Measurements from ENCODE around the gene MT1A. TPM values are rescaled to one million over a fixed set of nuclear protein-coding genes. Genes with fewer than 3 reads are reported as not detected.
"Not testable (repeated sequence)": the region's sequence is repeated elsewhere in the genome, so short reads cannot be mapped to it uniquely, and the experiment has no call there.

MT1A gene
- total RNA-seq, 1 experiment from 2014 or later, result not detected

- Histone ChIP-seq H3K27ac (no peak overlapping the region), H3K36me3 (no peaks in the 10 kb centered on the region; the same call in 1 of the 2 replicates), H3K9me3 (replicated peaks) (no peaks in the 10 kb centered on the region), H3K4me1 (no peaks in the 10 kb centered on the region), H3K4me3 (no peak overlapping the region), H3K27me3 (peaks cover 42% of the 10 kb centered on the region)
- DNase-seq, result no peak
Observed at GRCh38 chr16:56647641-56648431, 9.4 kb downstream of the MT1A start.

GRCh38 chr16:56649271-56649670 is 10.8 kb downstream of the MT1A start:
- no peak overlapping the region for H3K4me3 ChIP-seq
- H3K36me3 ChIP-seq, result no peaks in the 10 kb centered on the region; the same call in 1 of the 2 replicates
- H3K4me1 ChIP-seq, result no peaks in the 10 kb centered on the region
- no peak for DNase-seq
- no peaks in the 10 kb centered on the region for H3K9me3 ChIP-seq (replicated peaks)
- H3K27me3 ChIP-seq, result peaks cover 50% of the 10 kb centered on the region
- H3K27ac ChIP-seq, result no peak overlapping the region

- DNase-seq, result no peak
- no peaks in the 10 kb centered on the region for H3K9me3 ChIP-seq (replicated peaks)
- H3K36me3 ChIP-seq, result no peaks in the 10 kb centered on the region; the same call in 1 of the 2 replicates
- H3K27ac ChIP-seq, result no peak overlapping the region
- H3K4me3 ChIP-seq, result no peak overlapping the region
- peaks cover 52% of the 10 kb centered on the region for H3K27me3 ChIP-seq
- no peaks in the 10 kb centered on the region for H3K4me1 ChIP-seq
Observed at GRCh38 chr16:56649820-56650219, 11.4 kb downstream of the MT1A start.

- DNase-seq, result no peak
- Histone ChIP-seq H3K27ac (no peak within 1 kb of the TSS), H3K9me3 (replicated peaks) (no peaks in the 10 kb centered on the region), H3K36me3 (no peaks in the 10 kb centered on the region; the same call in 1 of the 2 replicates), H3K4me1 (no peaks in the 10 kb centered on the region), H3K27me3 (peaks cover 46% of the 10 kb centered on the region), H3K4me3 (no peak within 1 kb of the TSS)
Observed at GRCh38 chr16:56651586-56651985, 13.1 kb downstream of the MT1A start, which contains the start of gene MT1B. TSS of gene MT1B (plus strand) at chr16:56651886. CDS start at chr16:56651954, 68 bp downstream.

- H3K4me3 ChIP-seq, result no peak overlapping the region
- H3K27me3 ChIP-seq, result peaks cover 36% of the 10 kb centered on the region
- no peak overlapping the region for H3K27ac ChIP-seq
- no peaks in the 10 kb centered on the region for H3K4me1 ChIP-seq
- no peaks in the 10 kb centered on the region for H3K9me3 ChIP-seq (replicated peaks)
- no peaks in the 10 kb centered on the region; the same call in 1 of the 2 replicates for H3K36me3 ChIP-seq
- no peak for DNase-seq
Observed at GRCh38 chr16:56652600-56652999, 14.1 kb downstream of the MT1A start.

GRCh38 chr16:56653218-56653617 is 14.8 kb downstream of the MT1A start:
- DNase-seq, result no peak
- H3K4me3 ChIP-seq, result no peak overlapping the region
- H3K27me3 ChIP-seq, result peaks cover 36% of the 10 kb centered on the region
- H3K9me3 ChIP-seq (replicated peaks), result no peaks in the 10 kb centered on the region
- H3K27ac ChIP-seq, result no peak overlapping the region
- H3K4me1 ChIP-seq, result no peaks in the 10 kb centered on the region
- no peaks in the 10 kb centered on the region; the same call in 1 of the 2 replicates for H3K36me3 ChIP-seq

GRCh38 chr16:56657555-56658326 is 19.3 kb downstream of the MT1A start, which contains the start of gene MT1F:
TSS of gene MT1F (plus strand) at chr16:56657959. CDS start at chr16:56658059, 100 bp downstream.
- Histone ChIP-seq H3K4me1 (no peaks in the 10 kb centered on the region), H3K27ac (no peak within 1 kb of the TSS), H3K9me3 (replicated peaks) (no peaks in the 10 kb centered on the region), H3K36me3 (no peaks in the 10 kb centered on the region), H3K27me3 (peaks cover 31% of the 10 kb centered on the region), H3K4me3 (no peak within 1 kb of the TSS)
- DNase-seq, result no peak

- H3K36me3 ChIP-seq, result no peaks in the 10 kb centered on the region
- no peaks in the 10 kb centered on the region for H3K4me1 ChIP-seq
- H3K27me3 ChIP-seq, result peaks cover 25% of the 10 kb centered on the region
- H3K27ac ChIP-seq, result no peak overlapping the region
- no peak overlapping the region for H3K4me3 ChIP-seq
- H3K9me3 ChIP-seq (replicated peaks), result no peaks in the 10 kb centered on the region
- no peak for DNase-seq
Observed at GRCh38 chr16:56658327-56658875, 19.9 kb downstream of the MT1A start.

- Histone ChIP-seq H3K36me3 (no peaks in the 10 kb centered on the region), H3K4me3 (no peak overlapping the region), H3K4me1 (no peaks in the 10 kb centered on the region), H3K27ac (no peak overlapping the region), H3K27me3 (peaks cover 23% of the 10 kb centered on the region), H3K9me3 (replicated peaks) (no peaks in the 10 kb centered on the region)
- no peak for DNase-seq
Observed at GRCh38 chr16:56662357-56663354, 24.2 kb downstream of the MT1A start.

GRCh38 chr16:56664506-56664905 is 26.0 kb downstream of the MT1A start:
- no peak overlapping the region for H3K27ac ChIP-seq
- peaks cover 29% of the 10 kb centered on the region for H3K27me3 ChIP-seq
- no peaks in the 10 kb centered on the region for H3K4me1 ChIP-seq
- no peak overlapping the region for H3K4me3 ChIP-seq
- no peak for DNase-seq
- no peaks in the 10 kb centered on the region for H3K9me3 ChIP-seq (replicated peaks)
- H3K36me3 ChIP-seq, result no peaks in the 10 kb centered on the region

- H3K36me3 ChIP-seq; H3K4me1 ChIP-seq; H3K4me3 ChIP-seq; H3K9me3 ChIP-seq (replicated peaks); H3K27ac ChIP-seq; DNase-seq: not testable (repeated sequence)
- peaks cover 37% of the 10 kb centered on the region for H3K27me3 ChIP-seq
Observed at GRCh38 chr16:56665286-56666261, 27.1 kb downstream of the MT1A start.

- Histone ChIP-seq H3K9me3 (replicated peaks) (no peaks in the 10 kb centered on the region), H3K4me1 (no peaks in the 10 kb centered on the region), H3K36me3 (no peaks in the 10 kb centered on the region), H3K4me3 (no peak within 1 kb of the TSS), H3K27ac (no peak within 1 kb of the TSS), H3K27me3 (peaks cover 37% of the 10 kb centered on the region)
- no peak for DNase-seq
Observed at GRCh38 chr16:56667581-56668571, 29.4 kb downstream of the MT1A start, which contains the start of gene MT1G. TSS of gene MT1G (minus strand) at chr16:56668065. CDS start at chr16:56667993, 72 bp downstream.

Measured in SJCRH30 (cell line).